ENCODE data around the gene CCDC197.

The CCDC197 gene

DNA sequence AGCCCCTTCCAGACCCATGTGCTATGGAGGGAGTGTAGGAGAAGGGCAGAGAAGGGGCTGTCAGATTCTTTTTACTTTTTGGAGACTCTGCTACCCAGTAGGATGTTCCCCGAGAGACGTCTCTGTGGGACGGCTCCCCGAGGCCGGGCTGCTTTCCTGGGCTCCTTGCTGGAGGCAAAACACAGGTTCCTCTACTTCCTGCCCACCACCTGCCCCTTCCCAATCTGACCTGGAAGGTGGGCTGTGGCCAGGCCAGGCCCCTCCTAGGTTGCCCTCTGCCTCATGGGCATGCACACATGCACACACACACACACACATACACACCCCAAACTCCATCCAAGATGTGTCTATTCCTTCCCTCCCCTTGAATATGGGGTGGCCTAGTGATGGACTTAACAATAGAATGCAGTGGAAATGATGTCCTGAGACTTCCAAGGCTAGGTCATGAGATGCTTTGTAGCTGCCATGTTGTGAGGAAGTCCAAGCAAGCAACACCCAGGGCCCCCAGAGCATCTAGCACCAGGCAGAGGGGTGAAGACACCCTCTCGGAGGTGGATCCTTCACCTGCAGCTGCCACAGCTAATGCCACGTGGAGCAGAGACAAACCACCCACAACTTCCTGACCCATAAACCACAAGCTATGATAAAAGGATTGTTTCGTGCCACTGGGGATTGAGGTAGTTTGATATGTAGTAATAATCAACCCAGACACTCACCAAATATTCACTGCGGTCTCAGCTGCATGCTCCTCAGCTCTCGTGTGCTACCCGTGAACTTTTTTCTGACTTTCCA is 19.1 kb upstream of the CCDC197 start:
- H3K4me3 ChIP-seq (ENCODE audit: control insufficient read depth, low read depth, low read length), result no peak overlapping the region
- DNase-seq (ENCODE audit: low read depth), result no peak
- TF ChIP-seq, protein P1, sequence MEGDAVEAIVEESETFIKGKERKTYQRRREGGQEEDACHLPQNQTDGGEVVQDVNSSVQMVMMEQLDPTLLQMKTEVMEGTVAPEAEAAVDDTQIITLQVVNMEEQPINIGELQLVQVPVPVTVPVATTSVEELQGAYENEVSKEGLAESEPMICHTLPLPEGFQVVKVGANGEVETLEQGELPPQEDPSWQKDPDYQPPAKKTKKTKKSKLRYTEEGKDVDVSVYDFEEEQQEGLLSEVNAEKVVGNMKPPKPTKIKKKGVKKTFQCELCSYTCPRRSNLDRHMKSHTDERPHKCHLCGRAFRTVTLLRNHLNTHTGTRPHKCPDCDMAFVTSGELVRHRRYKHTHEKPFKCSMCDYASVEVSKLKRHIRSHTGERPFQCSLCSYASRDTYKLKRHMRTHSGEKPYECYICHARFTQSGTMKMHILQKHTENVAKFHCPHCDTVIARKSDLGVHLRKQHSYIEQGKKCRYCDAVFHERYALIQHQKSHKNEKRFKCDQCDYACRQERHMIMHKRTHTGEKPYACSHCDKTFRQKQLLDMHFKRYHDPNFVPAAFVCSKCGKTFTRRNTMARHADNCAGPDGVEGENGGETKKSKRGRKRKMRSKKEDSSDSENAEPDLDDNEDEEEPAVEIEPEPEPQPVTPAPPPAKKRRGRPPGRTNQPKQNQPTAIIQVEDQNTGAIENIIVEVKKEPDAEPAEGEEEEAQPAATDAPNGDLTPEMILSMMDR (conservative IDR thresholded peaks at IDR 0.05; ENCODE audit: control insufficient read depth, insufficient read depth, low read depth, low read length), result no peak

DNA sequence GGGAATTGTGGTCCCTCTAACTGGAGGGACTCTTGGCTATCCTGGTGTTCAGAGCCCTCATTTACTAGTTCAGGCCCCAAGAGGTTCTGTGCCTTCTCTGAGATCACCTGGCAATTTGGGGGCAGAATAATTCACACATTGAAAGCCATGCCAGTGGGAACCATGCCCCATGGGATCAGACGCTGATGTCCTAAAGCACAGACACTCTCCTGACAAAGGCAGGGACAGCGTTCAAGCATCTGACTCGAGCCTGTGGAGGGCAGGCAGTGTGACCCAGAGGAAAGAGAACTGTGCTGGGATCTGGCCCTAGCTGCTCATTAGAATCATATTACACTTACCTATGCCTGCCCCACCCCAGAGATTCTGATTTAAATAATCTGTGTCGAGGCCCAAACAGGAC is 18.4 kb upstream of the CCDC197 start:
- TF ChIP-seq, protein P1 (conservative IDR thresholded peaks at IDR 0.05; ENCODE audit: control insufficient read depth, insufficient read depth, low read depth, low read length), result no peak
- no peak for DNase-seq (ENCODE audit: low read depth)
- no peak overlapping the region for H3K4me3 ChIP-seq (ENCODE audit: control insufficient read depth, low read depth, low read length)

DNA sequence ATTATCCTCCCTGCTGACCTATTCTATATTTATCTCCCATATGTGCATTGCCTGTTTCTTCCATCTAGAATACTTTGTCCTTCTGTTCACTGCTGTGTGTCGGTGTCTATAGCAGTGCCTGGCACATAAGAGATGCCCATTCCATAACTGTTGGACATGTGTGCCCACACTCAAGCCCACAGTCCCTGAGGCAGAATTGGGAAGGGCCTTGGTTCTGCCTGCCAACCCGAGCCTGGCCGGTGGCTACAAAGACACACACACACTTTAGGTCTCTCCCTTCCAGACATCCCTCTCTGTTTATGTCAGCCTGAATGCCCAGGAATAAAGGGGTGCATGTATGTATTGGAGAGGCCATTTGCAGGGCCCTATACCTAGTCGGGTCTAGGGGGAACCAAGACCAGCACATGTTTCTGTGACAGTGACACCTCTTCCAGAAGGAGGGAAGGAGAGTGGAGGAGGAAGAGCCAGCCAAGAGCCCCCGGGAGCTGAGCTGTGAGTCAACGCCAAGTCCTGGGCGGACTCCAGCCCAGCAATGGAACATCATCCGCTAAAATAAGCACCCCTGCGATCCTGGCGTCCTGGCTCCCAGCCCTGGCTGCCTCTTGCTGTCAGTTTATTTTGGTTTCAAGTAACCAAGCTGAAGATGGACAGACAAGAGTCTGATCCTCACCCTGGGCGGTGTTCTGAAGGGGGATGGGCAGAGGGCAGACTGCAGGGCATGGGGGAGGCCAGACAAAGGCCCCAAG is 16.5 kb upstream of the CCDC197 start:
- no peak overlapping the region for H3K4me3 ChIP-seq (ENCODE audit: control insufficient read depth, low read depth, low read length)
- TF ChIP-seq, protein P1 (conservative IDR thresholded peaks at IDR 0.05; ENCODE audit: control insufficient read depth, insufficient read depth, low read depth, low read length), result no peak
- peak; percentile 29 for DNase-seq (ENCODE audit: low read depth)

DNA sequence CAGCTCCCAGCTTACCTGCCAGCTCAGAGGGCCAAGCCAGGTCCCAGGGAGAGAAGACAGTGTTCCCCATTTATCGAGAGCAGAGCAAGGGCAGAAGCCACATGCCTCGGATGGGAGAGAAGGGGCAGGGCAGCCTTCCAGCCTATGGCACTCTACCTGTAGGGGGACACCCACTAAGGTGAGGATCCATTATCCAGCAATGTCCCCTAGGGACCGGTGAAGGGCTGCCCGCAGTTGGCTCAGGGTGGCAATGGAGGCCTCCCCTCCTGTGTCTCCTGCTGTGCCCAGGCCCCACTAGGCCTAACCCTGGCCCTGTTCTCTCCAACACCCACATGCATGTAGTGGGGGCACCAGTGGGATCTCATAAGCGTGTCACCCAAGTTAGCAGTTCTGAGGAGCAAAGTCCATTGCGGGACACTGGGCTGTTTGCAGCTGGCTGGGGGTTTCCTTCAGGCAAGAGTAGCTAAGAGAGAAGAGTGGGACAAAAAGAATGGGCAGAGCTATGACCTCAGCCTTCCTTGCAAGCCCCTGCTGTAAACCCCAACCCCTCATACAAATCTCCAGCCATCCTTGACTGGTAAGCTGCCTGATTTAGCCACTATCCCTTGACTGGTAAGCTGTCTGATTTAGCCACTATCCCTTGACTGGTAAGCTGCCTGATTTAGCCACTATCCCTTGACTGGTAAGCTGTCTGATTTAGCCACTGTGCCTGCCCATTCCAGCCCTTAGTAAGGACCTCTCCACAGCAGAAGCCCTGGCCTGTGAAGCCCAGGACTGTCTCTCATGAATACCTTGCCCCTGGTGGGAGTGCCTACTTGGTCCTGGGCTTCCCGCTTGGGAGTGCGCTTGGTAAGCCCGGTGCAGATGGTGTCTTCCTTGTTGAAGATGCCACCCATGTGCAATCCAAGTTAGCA is 15.5 kb upstream of the CCDC197 start:
- no peak for DNase-seq (ENCODE audit: low read depth)
- H3K4me3 ChIP-seq (ENCODE audit: control insufficient read depth, low read depth, low read length), result no peak overlapping the region
- TF ChIP-seq, protein P1 (conservative IDR thresholded peaks at IDR 0.05; ENCODE audit: control insufficient read depth, insufficient read depth, low read depth, low read length), result no peak

DNA sequence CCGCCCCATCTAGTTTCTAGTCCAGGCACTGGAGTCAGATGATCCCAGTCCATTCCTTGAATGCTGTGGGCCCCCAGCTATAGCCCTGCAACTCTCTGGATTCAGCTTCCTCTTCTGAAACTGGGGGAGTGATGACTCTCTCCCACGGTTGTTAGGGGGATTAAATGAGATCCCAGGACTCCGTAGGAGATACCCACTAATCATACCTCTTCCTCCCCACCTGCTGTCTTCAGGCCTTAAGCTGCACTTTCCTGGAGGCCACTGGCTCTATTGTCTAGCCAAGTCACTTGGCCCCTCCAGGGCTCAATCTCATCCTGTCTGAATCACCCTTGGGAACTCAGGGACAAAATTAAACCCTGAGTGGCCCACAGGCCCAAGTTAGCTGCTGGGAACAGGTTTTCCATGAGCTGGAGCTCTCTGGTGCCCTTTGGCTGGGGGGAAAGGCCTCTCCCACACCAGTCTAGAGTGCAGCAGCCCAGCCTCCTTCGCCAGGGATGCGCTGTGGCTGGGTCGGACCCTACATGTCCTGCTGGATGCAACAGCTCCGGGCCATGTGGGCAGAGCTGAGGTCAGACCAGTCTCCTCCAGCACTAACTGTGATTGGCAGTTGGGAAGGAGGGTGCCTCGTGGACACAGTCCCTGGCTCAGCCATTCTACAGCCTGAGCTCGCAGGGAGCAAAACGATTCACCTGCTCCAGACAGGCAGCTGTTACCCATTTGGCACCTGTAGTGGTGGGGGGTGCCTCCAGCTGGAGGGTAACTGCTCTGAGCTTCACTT is 14.7 kb upstream of the CCDC197 start:
- TF ChIP-seq, protein P1 (conservative IDR thresholded peaks at IDR 0.05; ENCODE audit: control insufficient read depth, insufficient read depth, low read depth, low read length), result no peak
- no peak for DNase-seq (ENCODE audit: low read depth)
- H3K4me3 ChIP-seq (ENCODE audit: control insufficient read depth, low read depth, low read length), result no peak overlapping the region

DNA sequence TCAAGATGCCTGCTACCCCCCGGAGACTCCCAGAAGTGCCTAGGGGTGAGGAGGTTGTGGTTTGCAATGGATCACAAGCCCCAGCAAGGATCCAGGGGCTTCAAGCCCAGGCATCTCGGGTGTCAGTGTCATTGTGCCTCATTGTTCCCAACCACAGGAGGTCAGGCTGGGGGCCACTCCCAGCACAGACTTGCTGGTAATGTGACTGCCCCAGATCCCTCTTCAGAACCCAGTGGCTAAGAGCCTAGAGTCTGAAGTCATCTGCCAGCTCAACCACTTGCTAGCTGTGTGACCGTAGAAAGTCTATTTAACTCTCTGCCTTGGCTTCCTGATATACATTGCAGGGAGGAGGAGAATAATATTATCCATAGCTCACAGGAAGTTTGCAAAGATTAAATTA is 13.0 kb upstream of the CCDC197 start:
- TF ChIP-seq, protein P1 (conservative IDR thresholded peaks at IDR 0.05; ENCODE audit: control insufficient read depth, insufficient read depth, low read depth, low read length), result no peak
- no peak overlapping the region for H3K4me3 ChIP-seq (ENCODE audit: control insufficient read depth, low read depth, low read length)
- DNase-seq (ENCODE audit: low read depth), result no peak

Data from fibroblast of mammary gland (primary cell).